ENCODE measurements around the gene ULK3.

Gene ULK3

GRCh38 chr15:74821790-74822158 lies 21.2 kb downstream of the ULK3 start:
- no peak for TF ChIP-seq CTCF (conservative IDR thresholded peaks at IDR 0.05; ENCODE audit: low read depth, low read length)
- H3K36me3 ChIP-seq (ENCODE audit: insufficient read depth) = no peaks in the 10 kb centered on the region
- H3K4me1 ChIP-seq (ENCODE audit: low read depth, poor library complexity, severe bottlenecking) = no peaks in the 10 kb centered on the region
- H3K27ac ChIP-seq = no peak overlapping the region
- peaks cover 79% of the 10 kb centered on the region for H3K27me3 ChIP-seq (ENCODE audit: insufficient read depth, low read depth)
- H4K20me1 ChIP-seq (ENCODE audit: insufficient read depth) = no peaks in the 10 kb centered on the region
- no peak overlapping the region for H3K4me3 ChIP-seq (IDR thresholded peaks at IDR 0.05; ENCODE audit: insufficient read depth, low read depth, low read length)
- H3K79me2 ChIP-seq (ENCODE audit: insufficient read depth, low read depth) = no peaks in the 10 kb centered on the region
- no peak overlapping the region for H3K4me2 ChIP-seq
- H3K9ac ChIP-seq = no peak overlapping the region
- no peak overlapping the region for H2AFZ ChIP-seq (ENCODE audit: low read depth)

DNA sequence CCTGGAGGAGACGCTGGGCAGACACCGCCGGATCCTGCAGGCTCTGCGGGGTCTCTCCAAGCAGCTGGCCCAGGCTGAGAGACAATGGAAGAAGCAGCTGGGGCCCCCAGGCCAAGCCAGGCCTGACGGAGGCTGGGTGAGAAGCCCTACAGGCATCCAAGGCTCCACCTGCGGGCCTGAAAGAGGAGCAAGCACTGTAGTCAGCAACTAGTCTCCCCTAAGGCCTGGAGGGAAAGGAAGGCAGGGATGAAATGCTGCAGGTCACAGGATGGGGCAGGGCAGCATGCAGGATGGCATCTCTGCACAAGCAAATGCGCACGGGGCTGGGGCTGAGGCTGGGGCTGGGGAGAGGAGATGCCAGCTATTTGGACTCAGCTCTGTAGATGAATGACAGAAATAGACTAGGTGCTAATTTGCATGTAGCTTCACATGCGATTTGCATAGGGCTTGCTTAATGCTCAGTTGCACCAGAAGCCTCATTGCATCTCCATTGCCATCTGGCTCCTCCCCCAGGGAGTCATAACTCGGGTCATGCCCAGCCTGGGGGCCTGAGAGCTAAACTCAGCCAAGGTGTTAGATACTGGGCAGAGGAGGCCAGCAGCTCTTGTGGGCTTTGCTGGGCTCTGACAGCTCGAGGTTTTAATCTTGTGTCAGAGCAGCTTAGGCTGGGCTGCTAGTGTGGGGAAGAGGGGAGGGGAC lies 21.7 kb downstream of the ULK3 start:
- Histone ChIP-seq H3K4me2 (no peak overlapping the region), H2AFZ (ENCODE audit: low read depth) (no peak overlapping the region), H3K4me3 (IDR thresholded peaks at IDR 0.05; ENCODE audit: insufficient read depth, low read depth, low read length) (no peak overlapping the region), H4K20me1 (ENCODE audit: insufficient read depth) (no peaks in the 10 kb centered on the region), H3K79me2 (ENCODE audit: insufficient read depth, low read depth) (no peaks in the 10 kb centered on the region), H3K27ac (no peak overlapping the region), H3K36me3 (ENCODE audit: insufficient read depth) (no peaks in the 10 kb centered on the region), H3K9ac (no peak overlapping the region), H3K27me3 (ENCODE audit: insufficient read depth, low read depth) (peaks cover 76% of the 10 kb centered on the region), H3K4me1 (ENCODE audit: low read depth, poor library complexity, severe bottlenecking) (no peaks in the 10 kb centered on the region)
- TF ChIP-seq CTCF (conservative IDR thresholded peaks at IDR 0.05; ENCODE audit: low read depth, low read length) = no peak

DNA sequence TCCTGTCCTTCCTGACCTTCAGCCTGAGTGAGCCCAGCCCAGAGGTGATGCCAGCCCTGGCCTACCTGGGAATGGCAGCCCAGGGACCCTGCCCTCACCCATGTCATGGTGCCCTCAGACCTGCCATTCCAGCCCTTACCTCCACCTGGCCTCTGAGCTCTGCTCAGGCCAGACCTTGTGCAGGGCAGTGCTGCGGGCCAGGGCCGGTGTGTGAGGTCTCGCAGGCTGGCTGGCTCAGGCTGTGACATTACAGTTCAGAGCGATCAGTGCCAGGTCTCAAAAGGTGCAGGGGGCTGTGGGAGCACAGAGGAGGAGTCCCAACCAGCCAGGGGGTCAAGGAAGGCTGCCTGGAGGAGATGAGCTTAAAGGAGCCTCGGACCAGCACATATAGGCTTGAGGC lies 22.9 kb downstream of the ULK3 start:
- no peaks in the 10 kb centered on the region for H3K36me3 ChIP-seq (ENCODE audit: insufficient read depth)
- no peak overlapping the region for H3K4me3 ChIP-seq (IDR thresholded peaks at IDR 0.05; ENCODE audit: insufficient read depth, low read depth, low read length)
- H3K27ac ChIP-seq = no peak overlapping the region
- no peaks in the 10 kb centered on the region for H4K20me1 ChIP-seq (ENCODE audit: insufficient read depth)
- no peak for TF ChIP-seq CTCF (conservative IDR thresholded peaks at IDR 0.05; ENCODE audit: low read depth, low read length)
- H3K4me2 ChIP-seq = no peak overlapping the region
- no peak overlapping the region for H2AFZ ChIP-seq (ENCODE audit: low read depth)
- no peak overlapping the region for H3K9ac ChIP-seq
- H3K4me1 ChIP-seq (ENCODE audit: low read depth, poor library complexity, severe bottlenecking) = no peaks in the 10 kb centered on the region
- peaks cover 65% of the 10 kb centered on the region for H3K27me3 ChIP-seq (ENCODE audit: insufficient read depth, low read depth)
- no peaks in the 10 kb centered on the region for H3K79me2 ChIP-seq (ENCODE audit: insufficient read depth, low read depth)

- Histone ChIP-seq H3K4me3 (IDR thresholded peaks at IDR 0.05; ENCODE audit: insufficient read depth, low read depth, low read length) (no peak overlapping the region), H4K20me1 (ENCODE audit: insufficient read depth) (no peaks in the 10 kb centered on the region), H3K36me3 (ENCODE audit: insufficient read depth) (no peaks in the 10 kb centered on the region), H3K9ac (no peak overlapping the region), H3K4me1 (ENCODE audit: low read depth, poor library complexity, severe bottlenecking) (no peaks in the 10 kb centered on the region), H3K27ac (no peak overlapping the region), H3K79me2 (ENCODE audit: insufficient read depth, low read depth) (no peaks in the 10 kb centered on the region), H3K4me2 (no peak overlapping the region), H3K27me3 (ENCODE audit: insufficient read depth, low read depth) (peaks cover 44% of the 10 kb centered on the region), H2AFZ (ENCODE audit: low read depth) (no peak overlapping the region)
- no peak for TF ChIP-seq CTCF (conservative IDR thresholded peaks at IDR 0.05; ENCODE audit: low read depth, low read length)
Observed at GRCh38 chr15:74817370-74817737, 25.6 kb downstream of the ULK3 start.

Data from KMS-11 (cell line).